Left cardiac atrium (tissue), 4 donors: ENCODE results near the gene NBPF11. TPM values are rescaled to one million over a fixed set of nuclear protein-coding genes. Genes with fewer than 3 reads are reported as not detected.
"Not testable (repeated sequence)": the region's sequence is repeated elsewhere in the genome, so short reads cannot be mapped to it uniquely, and the experiment has no call there.

ENCODE experiments used
- ATAC-seq, 2 donors: fragments of 200-7000 bp; cut with Tn5 transposase; one replicate each; pipeline ENCODE4 v1.9.1; 2020; ENCODE audit warnings: mild to moderate bottlenecking in 2 of 2, moderate library complexity in 2 of 2
- DNase-seq: peaks from one replicate; pipeline ENCODE4 v3.0.0-alpha.2; 2020
- intact Hi-C, 2 donors: fragments of 100-400 bp; cut with DNase I; formaldehyde crosslinking; loops; one replicate each; pipeline versions ENCODE4 v1.14.1 to v1.15.1; 2022 to 2023
- total RNA-seq, 2 donors: library from RNA; stranded (reverse); fragmentation: NEBNext Ultra II Directional; extraction: Animal tissue kit (Norgen Biotek cat#: 25700); gene quantifications; one replicate each; pipeline ENCODE4 v1.2.1, GENCODE V29; 2021
- donor health status: DM: no; HTN: yes; CAD: no.
- donor health status: DM: no; HTN: yes; CAD: no; lungs with severe emphysema.
- donor health status: DM: yes; HTN: yes; CAD: no.
- donor health status: Dilated cardiomyopathy.

The NBPF11 gene
- total RNA-seq, 2 donors from 2014 or later = 3.8 to 5.0 TPM

- intact Hi-C loops = not testable (repeated sequence)
- peak; percentile 55 to 76 for ATAC-seq
- DNase-seq = peak; percentile 48
Observed at GRCh38 chr1:148151371-148151819, 686 bp downstream of the NBPF11 start.

- peak in 1 of 2 donors; percentile 42 for ATAC-seq
- intact Hi-C loops, DNase-seq: not testable (repeated sequence)
Observed at GRCh38 chr1:148150945-148151344, 1.1 kb downstream of the NBPF11 start.

- intact Hi-C loops, DNase-seq, ATAC-seq: not testable (repeated sequence)
Observed at GRCh38 chr1:148150014-148150413, 2.1 kb downstream of the NBPF11 start.

- ATAC-seq, DNase-seq, intact Hi-C loops: not testable (repeated sequence)
Observed at GRCh38 chr1:148149050-148149815, 2.8 kb downstream of the NBPF11 start.

- DNase-seq, intact Hi-C loops, ATAC-seq: not testable (repeated sequence)
Observed at GRCh38 chr1:148147052-148147838, 4.8 kb downstream of the NBPF11 start.

GRCh38 chr1:148146191-148146997, 5.7 kb downstream of the NBPF11 start:
- DNase-seq = peak; percentile 15
- ATAC-seq, intact Hi-C loops: not testable (repeated sequence)

GRCh38 chr1:148143223-148143622, 8.9 kb downstream of the NBPF11 start:
- intact Hi-C loops, ATAC-seq, DNase-seq: not testable (repeated sequence)

GRCh38 chr1:148141936-148142335, 10.1 kb downstream of the NBPF11 start:
- intact Hi-C loops, ATAC-seq, DNase-seq: not testable (repeated sequence)

GRCh38 chr1:148138606-148139005, 13.5 kb downstream of the NBPF11 start:
- ATAC-seq = not testable (repeated sequence)

GRCh38 chr1:148122341-148122740, 29.7 kb downstream of the NBPF11 start:
- DNase-seq, ATAC-seq: not testable (repeated sequence)

More at GRCh38 chr1:148138606-148139005, 13.5 kb downstream of the NBPF11 start:
- intact Hi-C loops, DNase-seq: not testable (repeated sequence)

GRCh38 chr1:148120395-148120794, 31.7 kb downstream of the NBPF11 start:
- ATAC-seq, intact Hi-C loops, DNase-seq: not testable (repeated sequence)

More at GRCh38 chr1:148122341-148122740, 29.7 kb downstream of the NBPF11 start:
- intact Hi-C loops = not testable (repeated sequence)

GRCh38 chr1:148095732-148096131, 56.3 kb downstream of the NBPF11 start:
- ATAC-seq, intact Hi-C loops, DNase-seq: not testable (repeated sequence)

GRCh38 chr1:148086196-148086595, 65.9 kb downstream of the NBPF11 start:
- DNase-seq, intact Hi-C loops, ATAC-seq: not testable (repeated sequence)

GRCh38 chr1:148081205-148081604, 70.9 kb downstream of the NBPF11 start:
- ATAC-seq = peak; percentile 75 to 76
- intact Hi-C loops, DNase-seq: not testable (repeated sequence)

GRCh38 chr1:148078632-148079519, 73.2 kb downstream of the NBPF11 start:
- DNase-seq, intact Hi-C loops: not testable (repeated sequence)
- peak; percentile 67 to 85 for ATAC-seq

- peak; percentile 64 to 66 for ATAC-seq
- intact Hi-C loops, DNase-seq: not testable (repeated sequence)
Observed at GRCh38 chr1:148078090-148078489, 74.0 kb downstream of the NBPF11 start.

- DNase-seq, ATAC-seq, intact Hi-C loops: not testable (repeated sequence)
Observed at GRCh38 chr1:148077458-148077857, 74.6 kb downstream of the NBPF11 start.

- DNase-seq, ATAC-seq, intact Hi-C loops: not testable (repeated sequence)
Observed at GRCh38 chr1:148073392-148073791, 78.7 kb downstream of the NBPF11 start.
